GM23338 (cell line): ENCODE data around the gene BEGAIN. TPM values are rescaled to one million over a fixed set of nuclear protein-coding genes. Genes with fewer than 3 reads are reported as not detected.

Source experiments
- ATAC-seq: fragments of 200-7000 bp; cut with Tn5 transposase; 3 replicates; pipeline ENCODE4 v1.9.1; 2020
- DNase-seq: peaks from one replicate; pipeline ENCODE4 v3.0.0-alpha.2; 2015; ENCODE audit warnings: low spot score
- H2AFZ ChIP-seq: fragments of 200-600 bp; sonication (generic); 2 replicates; pipeline ENCODE4 v1.8.0; 2016; ENCODE audit warnings: antibody characterized with exemption, mild to moderate bottlenecking, moderate library complexity
- H3F3A ChIP-seq: fragments of 200-600 bp; sonication (generic); replicated peaks from 2 replicates; pipeline ENCODE4 v1.8.0; 2017; ENCODE audit warnings: antibody characterized with exemption, mixed run types, low read depth
- H3K27ac ChIP-seq: fragments of 200-600 bp; sonication (generic); 2 replicates; pipeline ENCODE4 v1.6.1; 2016; ENCODE audit warnings: low read depth
- H3K27me3 ChIP-seq: fragments of 200-600 bp; sonication (generic); 2 replicates; pipeline ENCODE4 v1.8.0; 2016; ENCODE audit warnings: mild to moderate bottlenecking, mixed run types, moderate library complexity; ENCODE audit not compliant: insufficient read depth
- H3K36me3 ChIP-seq: fragments of 200-600 bp; sonication (generic); 2 replicates; pipeline ENCODE4 v1.8.0; 2016; ENCODE audit warnings: mild to moderate bottlenecking; ENCODE audit not compliant: insufficient read depth
- H3K4me1 ChIP-seq: fragments of 200-600 bp; sonication (generic); 2 replicates; pipeline ENCODE4 v1.8.0; 2016; ENCODE audit warnings: mild to moderate bottlenecking, moderate library complexity; ENCODE audit not compliant: insufficient read depth
- H3K4me2 ChIP-seq: fragments of 200-600 bp; sonication (generic); 2 replicates; pipeline ENCODE4 v1.7.1; 2017; ENCODE audit warnings: mixed run types
- H3K4me3 ChIP-seq: fragments of 200-600 bp; sonication (generic); 2 replicates; pipeline ENCODE4 v1.6.1; 2016; ENCODE audit warnings: mixed run types
- H3K79me2 ChIP-seq: fragments of 200-600 bp; sonication (generic); replicated peaks from 2 replicates; pipeline ENCODE4 v1.8.0; 2017; ENCODE audit warnings: mild to moderate bottlenecking; ENCODE audit not compliant: insufficient read depth
- H3K9me2 ChIP-seq: fragments of 200-600 bp; sonication (generic); 2 replicates; pipeline ENCODE4 v1.8.0; 2017; ENCODE audit not compliant: insufficient read depth
- H4K20me1 ChIP-seq: fragments of 200-600 bp; sonication (generic); replicated peaks from 2 replicates; pipeline ENCODE4 v1.8.0; 2017; ENCODE audit warnings: mild to moderate bottlenecking; ENCODE audit not compliant: insufficient read depth
- H3K27ac Mint-ChIP-seq: 2 replicates; pipeline ENCODE4 v1.8.0; 2020; ENCODE audit warnings: inconsistent platforms, mild to moderate bottlenecking, moderate library complexity, mixed read lengths
- H3K27me3 Mint-ChIP-seq: 3 replicates; pipeline ENCODE4 v1.8.0; 2022; ENCODE audit warnings: low read depth, mild to moderate bottlenecking, moderate library complexity, mixed read lengths, inconsistent platforms; ENCODE audit not compliant: insufficient read depth, poor library complexity
- H3K36me3 Mint-ChIP-seq: 3 replicates; pipeline ENCODE4 v1.8.0; 2021; ENCODE audit warnings: low read depth, mild to moderate bottlenecking, inconsistent platforms, moderate library complexity, mixed read lengths
- H3K4me1 Mint-ChIP-seq: 3 replicates; pipeline ENCODE4 v1.8.0; 2020; ENCODE audit warnings: mild to moderate bottlenecking, inconsistent platforms, mixed read lengths
- H3K4me3 Mint-ChIP-seq: 3 replicates; pipeline ENCODE4 v1.8.0; 2021; ENCODE audit warnings: moderate library complexity, mild to moderate bottlenecking, inconsistent platforms, mixed read lengths
- H3K9me3 Mint-ChIP-seq: 3 replicates; pipeline ENCODE4 v1.8.0; 2020; ENCODE audit warnings: moderate library complexity, mild to moderate bottlenecking, inconsistent platforms, mixed read lengths
- JUNB ChIP-seq: IDR thresholded peaks from one replicate; pipeline ENCODE4 v1.6.1; 2016; ENCODE audit warnings: antibody characterized with exemption; ENCODE audit not compliant: unreplicated experiment
- NANOG ChIP-seq: IDR thresholded peaks from 2 replicates; pipeline ENCODE4 v1.6.1; 2016; ENCODE audit warnings: antibody characterized with exemption, borderline replicate concordance
- STAT1 ChIP-seq: IDR thresholded peaks from one replicate; pipeline ENCODE4 v1.6.1; 2016; ENCODE audit warnings: antibody characterized with exemption; ENCODE audit not compliant: unreplicated experiment
- polyA plus RNA-seq: library from polyadenylated mRNA; unstranded; fragments of >200 nt; fragmentation: Nextera tagmentation; extraction: Ambion mirVana; gene quantifications from 2 replicates; pipeline ENCODE4 v1.2.1, GENCODE V29; 2016
- total RNA-seq: library from RNA; depleted of rRNA; stranded (reverse); fragments of >200 nt; shearing (Covaris generic); gene quantifications from 2 replicates; pipeline ENCODE4 v1.2.3, GENCODE V29; 2014
- TF ChIP-seq, protein P1 (sequence below): fragments of 250-450 bp; sonication (Bioruptor Pico); IDR thresholded peaks from 2 replicates; pipeline ENCODE4 v1.5.0; 2020; ENCODE audit warnings: mild to moderate bottlenecking, moderate library complexity
- TF ChIP-seq, protein P2 (sequence below), 2 experiments: fragments of 200-600 bp in 1 of 2; sonication (generic) in 1 of 2; conservative IDR thresholded peaks; 2 replicates each; pipeline versions ENCODE4 v1.5.1 to v1.6.1; 2016 to 2017; ENCODE audit warnings: antibody characterized with exemption in 2 of 2, low read depth in 2 of 2, mild to moderate bottlenecking in 2 of 2, moderate library complexity in 1 of 2
- TF ChIP-seq, protein P3 (sequence below): IDR thresholded peaks from one replicate; pipeline ENCODE4 v1.6.1; 2018; ENCODE audit warnings: antibody characterized with exemption; ENCODE audit not compliant: unreplicated experiment

The BEGAIN gene
- total and polyA plus RNA-seq, 2 experiments from 2014 or later, result 0.60 to 2.4 TPM

GRCh38 chr14:100618318-100618693 is 31.1 kb upstream of the BEGAIN start:
- Histone ChIP-seq H3K4me1 (no peaks in the 10 kb centered on the region), H3K36me3 (no peaks in the 10 kb centered on the region), H3K9me2 (no peaks in the 10 kb centered on the region), H3K4me2 (no peak overlapping the region), H3K4me3 (no peak overlapping the region), H4K20me1 (no peaks in the 10 kb centered on the region), H3F3A (no peaks in the 10 kb centered on the region), H2AFZ (peak overlapping the region; percentile 78; the same call in 1 of the 2 replicates), H3K27me3 (no peaks in the 10 kb centered on the region), H3K27ac (no peak overlapping the region), H3K79me2 (no peaks in the 10 kb centered on the region)
- H3K4me3 Mint-ChIP-seq, result no peak overlapping the region
- ATAC-seq, result no peak; the same call in 2 of the 3 replicates
- no peaks in the 10 kb centered on the region for H3K36me3 Mint-ChIP-seq
- TF ChIP-seq STAT1, result no peak
- TF ChIP-seq NANOG, result no peak
- TF ChIP-seq, protein P1, sequence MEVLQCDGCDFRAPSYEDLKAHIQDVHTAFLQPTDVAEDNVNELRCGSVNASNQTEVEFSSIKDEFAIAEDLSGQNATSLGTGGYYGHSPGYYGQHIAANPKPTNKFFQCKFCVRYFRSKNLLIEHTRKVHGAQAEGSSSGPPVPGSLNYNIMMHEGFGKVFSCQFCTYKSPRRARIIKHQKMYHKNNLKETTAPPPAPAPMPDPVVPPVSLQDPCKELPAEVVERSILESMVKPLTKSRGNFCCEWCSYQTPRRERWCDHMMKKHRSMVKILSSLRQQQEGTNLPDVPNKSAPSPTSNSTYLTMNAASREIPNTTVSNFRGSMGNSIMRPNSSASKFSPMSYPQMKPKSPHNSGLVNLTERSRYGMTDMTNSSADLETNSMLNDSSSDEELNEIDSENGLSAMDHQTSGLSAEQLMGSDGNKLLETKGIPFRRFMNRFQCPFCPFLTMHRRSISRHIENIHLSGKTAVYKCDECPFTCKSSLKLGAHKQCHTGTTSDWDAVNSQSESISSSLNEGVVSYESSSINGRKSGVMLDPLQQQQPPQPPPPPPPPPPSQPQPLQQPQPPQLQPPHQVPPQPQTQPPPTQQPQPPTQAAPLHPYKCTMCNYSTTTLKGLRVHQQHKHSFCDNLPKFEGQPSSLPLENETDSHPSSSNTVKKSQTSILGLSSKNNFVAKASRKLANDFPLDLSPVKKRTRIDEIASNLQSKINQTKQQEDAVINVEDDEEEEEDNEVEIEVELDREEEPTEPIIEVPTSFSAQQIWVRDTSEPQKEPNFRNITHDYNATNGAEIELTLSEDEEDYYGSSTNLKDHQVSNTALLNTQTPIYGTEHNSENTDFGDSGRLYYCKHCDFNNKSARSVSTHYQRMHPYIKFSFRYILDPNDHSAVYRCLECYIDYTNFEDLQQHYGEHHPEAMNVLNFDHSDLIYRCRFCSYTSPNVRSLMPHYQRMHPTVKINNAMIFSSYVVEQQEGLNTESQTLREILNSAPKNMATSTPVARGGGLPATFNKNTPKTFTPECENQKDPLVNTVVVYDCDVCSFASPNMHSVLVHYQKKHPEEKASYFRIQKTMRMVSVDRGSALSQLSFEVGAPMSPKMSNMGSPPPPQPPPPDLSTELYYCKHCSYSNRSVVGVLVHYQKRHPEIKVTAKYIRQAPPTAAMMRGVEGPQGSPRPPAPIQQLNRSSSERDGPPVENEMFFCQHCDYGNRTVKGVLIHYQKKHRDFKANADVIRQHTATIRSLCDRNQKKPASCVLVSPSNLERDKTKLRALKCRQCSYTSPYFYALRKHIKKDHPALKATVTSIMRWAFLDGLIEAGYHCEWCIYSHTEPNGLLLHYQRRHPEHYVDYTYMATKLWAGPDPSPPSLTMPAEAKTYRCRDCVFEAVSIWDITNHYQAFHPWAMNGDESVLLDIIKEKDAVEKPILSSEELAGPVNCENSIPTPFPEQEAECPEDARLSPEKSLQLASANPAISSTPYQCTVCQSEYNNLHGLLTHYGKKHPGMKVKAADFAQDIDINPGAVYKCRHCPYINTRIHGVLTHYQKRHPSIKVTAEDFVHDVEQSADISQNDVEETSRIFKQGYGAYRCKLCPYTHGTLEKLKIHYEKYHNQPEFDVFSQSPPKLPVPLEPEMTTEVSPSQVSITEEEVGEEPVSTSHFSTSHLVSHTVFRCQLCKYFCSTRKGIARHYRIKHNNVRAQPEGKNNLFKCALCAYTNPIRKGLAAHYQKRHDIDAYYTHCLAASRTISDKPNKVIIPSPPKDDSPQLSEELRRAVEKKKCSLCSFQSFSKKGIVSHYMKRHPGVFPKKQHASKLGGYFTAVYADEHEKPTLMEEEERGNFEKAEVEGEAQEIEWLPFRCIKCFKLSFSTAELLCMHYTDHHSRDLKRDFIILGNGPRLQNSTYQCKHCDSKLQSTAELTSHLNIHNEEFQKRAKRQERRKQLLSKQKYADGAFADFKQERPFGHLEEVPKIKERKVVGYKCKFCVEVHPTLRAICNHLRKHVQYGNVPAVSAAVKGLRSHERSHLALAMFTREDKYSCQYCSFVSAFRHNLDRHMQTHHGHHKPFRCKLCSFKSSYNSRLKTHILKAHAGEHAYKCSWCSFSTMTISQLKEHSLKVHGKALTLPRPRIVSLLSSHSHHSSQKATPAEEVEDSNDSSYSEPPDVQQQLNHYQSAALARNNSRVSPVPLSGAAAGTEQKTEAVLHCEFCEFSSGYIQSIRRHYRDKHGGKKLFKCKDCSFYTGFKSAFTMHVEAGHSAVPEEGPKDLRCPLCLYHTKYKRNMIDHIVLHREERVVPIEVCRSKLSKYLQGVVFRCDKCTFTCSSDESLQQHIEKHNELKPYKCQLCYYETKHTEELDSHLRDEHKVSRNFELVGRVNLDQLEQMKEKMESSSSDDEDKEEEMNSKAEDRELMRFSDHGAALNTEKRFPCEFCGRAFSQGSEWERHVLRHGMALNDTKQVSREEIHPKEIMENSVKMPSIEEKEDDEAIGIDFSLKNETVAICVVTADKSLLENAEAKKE (CRISPR knock-in tag), result no peak
- TF ChIP-seq, protein P2, sequence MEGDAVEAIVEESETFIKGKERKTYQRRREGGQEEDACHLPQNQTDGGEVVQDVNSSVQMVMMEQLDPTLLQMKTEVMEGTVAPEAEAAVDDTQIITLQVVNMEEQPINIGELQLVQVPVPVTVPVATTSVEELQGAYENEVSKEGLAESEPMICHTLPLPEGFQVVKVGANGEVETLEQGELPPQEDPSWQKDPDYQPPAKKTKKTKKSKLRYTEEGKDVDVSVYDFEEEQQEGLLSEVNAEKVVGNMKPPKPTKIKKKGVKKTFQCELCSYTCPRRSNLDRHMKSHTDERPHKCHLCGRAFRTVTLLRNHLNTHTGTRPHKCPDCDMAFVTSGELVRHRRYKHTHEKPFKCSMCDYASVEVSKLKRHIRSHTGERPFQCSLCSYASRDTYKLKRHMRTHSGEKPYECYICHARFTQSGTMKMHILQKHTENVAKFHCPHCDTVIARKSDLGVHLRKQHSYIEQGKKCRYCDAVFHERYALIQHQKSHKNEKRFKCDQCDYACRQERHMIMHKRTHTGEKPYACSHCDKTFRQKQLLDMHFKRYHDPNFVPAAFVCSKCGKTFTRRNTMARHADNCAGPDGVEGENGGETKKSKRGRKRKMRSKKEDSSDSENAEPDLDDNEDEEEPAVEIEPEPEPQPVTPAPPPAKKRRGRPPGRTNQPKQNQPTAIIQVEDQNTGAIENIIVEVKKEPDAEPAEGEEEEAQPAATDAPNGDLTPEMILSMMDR (conservative IDR thresholded peaks at IDR 0.05; ENCODE audit: low read depth in 2 of 2), result no peak
- TF ChIP-seq, protein P3, sequence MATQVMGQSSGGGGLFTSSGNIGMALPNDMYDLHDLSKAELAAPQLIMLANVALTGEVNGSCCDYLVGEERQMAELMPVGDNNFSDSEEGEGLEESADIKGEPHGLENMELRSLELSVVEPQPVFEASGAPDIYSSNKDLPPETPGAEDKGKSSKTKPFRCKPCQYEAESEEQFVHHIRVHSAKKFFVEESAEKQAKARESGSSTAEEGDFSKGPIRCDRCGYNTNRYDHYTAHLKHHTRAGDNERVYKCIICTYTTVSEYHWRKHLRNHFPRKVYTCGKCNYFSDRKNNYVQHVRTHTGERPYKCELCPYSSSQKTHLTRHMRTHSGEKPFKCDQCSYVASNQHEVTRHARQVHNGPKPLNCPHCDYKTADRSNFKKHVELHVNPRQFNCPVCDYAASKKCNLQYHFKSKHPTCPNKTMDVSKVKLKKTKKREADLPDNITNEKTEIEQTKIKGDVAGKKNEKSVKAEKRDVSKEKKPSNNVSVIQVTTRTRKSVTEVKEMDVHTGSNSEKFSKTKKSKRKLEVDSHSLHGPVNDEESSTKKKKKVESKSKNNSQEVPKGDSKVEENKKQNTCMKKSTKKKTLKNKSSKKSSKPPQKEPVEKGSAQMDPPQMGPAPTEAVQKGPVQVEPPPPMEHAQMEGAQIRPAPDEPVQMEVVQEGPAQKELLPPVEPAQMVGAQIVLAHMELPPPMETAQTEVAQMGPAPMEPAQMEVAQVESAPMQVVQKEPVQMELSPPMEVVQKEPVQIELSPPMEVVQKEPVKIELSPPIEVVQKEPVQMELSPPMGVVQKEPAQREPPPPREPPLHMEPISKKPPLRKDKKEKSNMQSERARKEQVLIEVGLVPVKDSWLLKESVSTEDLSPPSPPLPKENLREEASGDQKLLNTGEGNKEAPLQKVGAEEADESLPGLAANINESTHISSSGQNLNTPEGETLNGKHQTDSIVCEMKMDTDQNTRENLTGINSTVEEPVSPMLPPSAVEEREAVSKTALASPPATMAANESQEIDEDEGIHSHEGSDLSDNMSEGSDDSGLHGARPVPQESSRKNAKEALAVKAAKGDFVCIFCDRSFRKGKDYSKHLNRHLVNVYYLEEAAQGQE, result no peak
- no peak for TF ChIP-seq JUNB
- no peak overlapping the region for H3K27ac Mint-ChIP-seq
- peaks cover 6% of the 10 kb centered on the region for H3K4me1 Mint-ChIP-seq
- DNase-seq, result no peak
- peaks cover 7% of the 10 kb centered on the region for H3K27me3 Mint-ChIP-seq
- no peaks in the 10 kb centered on the region; the same call in 2 of the 3 replicates for H3K9me3 Mint-ChIP-seq
